ENCODE data around the gene GRIK1.
"Not testable (repeated sequence)": the region's sequence is repeated elsewhere in the genome, so short reads cannot be mapped to it uniquely, and the experiment has no call there.

GRIK1 gene

GRCh38 chr21:29939924-29940275, at the start of gene GRIK1:
Gene GRIK1 (minus strand): TSS chr21:29939996.
- Histone ChIP-seq H3K9me3 (ENCODE audit: control insufficient read depth in 5 of 5, low read length in 5 of 5) (no peaks in the 10 kb centered on the region), H3K9ac (ENCODE audit: low read length in 5 of 5) (no peak within 1 kb of the TSS), H3K27ac (ENCODE audit: low read depth, low read length) (no peak within 1 kb of the TSS), H3K4me1 (ENCODE audit: control insufficient read depth in 5 of 5, insufficient read depth in 5 of 5, low read length in 5 of 5) (peaks cover 0 to 15% (median 12%) of the 10 kb centered on the region in 5 donors), H3K27me3 (ENCODE audit: control insufficient read depth in 5 of 5, insufficient read depth in 4 of 5, low read length in 5 of 5) (peaks cover 17 to 25% (median 24%) of the 10 kb centered on the region in 5 donors), H3K36me3 (ENCODE audit: control insufficient read depth in 5 of 5, insufficient read depth in 5 of 5, low read length in 5 of 5) (no peaks in the 10 kb centered on the region), H3K4me3 (ENCODE audit: low read depth in 1 of 5, low read length in 5 of 5) (peak within 1 kb of the TSS; percentile 10 to 57 (median 42))

- Histone ChIP-seq H3K27me3 (ENCODE audit: control insufficient read depth in 5 of 5, insufficient read depth in 4 of 5, low read length in 5 of 5) (no peaks in the 10 kb centered on the region), H3K9me3 (ENCODE audit: control insufficient read depth in 5 of 5, low read length in 5 of 5) (peaks cover 0 to 12% (median 10%) of the 10 kb centered on the region in 5 donors), H3K9ac (ENCODE audit: low read length in 5 of 5) (no peak overlapping the region), H3K4me1 (ENCODE audit: control insufficient read depth in 5 of 5, insufficient read depth in 5 of 5, low read length in 5 of 5) (no peaks in the 10 kb centered on the region), H3K27ac (ENCODE audit: low read depth, low read length) (no peak overlapping the region), H3K36me3 (ENCODE audit: control insufficient read depth in 5 of 5, insufficient read depth in 5 of 5, low read length in 5 of 5) (no peaks in the 10 kb centered on the region), H3K4me3 (ENCODE audit: low read depth in 1 of 5, low read length in 5 of 5) (no peak overlapping the region)
These were observed 48.0 kb upstream of the GRIK1 start for GRCh38 chr21:29987762-29988161.

GRCh38 chr21:29985866-29986265, 46.1 kb upstream of the GRIK1 start:
- no peaks in the 10 kb centered on the region for H3K27me3 ChIP-seq (ENCODE audit: control insufficient read depth in 5 of 5, insufficient read depth in 4 of 5, low read length in 5 of 5)
- H3K4me3 ChIP-seq (ENCODE audit: low read depth in 1 of 5, low read length in 5 of 5): no peak overlapping the region
- peaks cover 0 to 12% (median 10%) of the 10 kb centered on the region in 5 donors for H3K9me3 ChIP-seq (ENCODE audit: control insufficient read depth in 5 of 5, low read length in 5 of 5)
- H3K9ac ChIP-seq (ENCODE audit: low read length in 5 of 5): no peak overlapping the region
- H3K36me3 ChIP-seq (ENCODE audit: control insufficient read depth in 5 of 5, insufficient read depth in 5 of 5, low read length in 5 of 5): no peaks in the 10 kb centered on the region
- H3K27ac ChIP-seq (ENCODE audit: low read depth, low read length): no peak overlapping the region
- no peaks in the 10 kb centered on the region for H3K4me1 ChIP-seq (ENCODE audit: control insufficient read depth in 5 of 5, insufficient read depth in 5 of 5, low read length in 5 of 5)

GRCh38 chr21:29979043-29979442, 39.2 kb upstream of the GRIK1 start:
- Histone ChIP-seq H3K27ac (ENCODE audit: low read depth, low read length) (no peak overlapping the region), H3K9me3 (ENCODE audit: control insufficient read depth in 5 of 5, low read length in 5 of 5) (no peaks in the 10 kb centered on the region), H3K9ac (ENCODE audit: low read length in 5 of 5) (no peak overlapping the region), H3K36me3 (ENCODE audit: control insufficient read depth in 5 of 5, insufficient read depth in 5 of 5, low read length in 5 of 5) (no peaks in the 10 kb centered on the region), H3K4me3 (ENCODE audit: low read depth in 1 of 5, low read length in 5 of 5) (no peak overlapping the region), H3K4me1 (ENCODE audit: control insufficient read depth in 5 of 5, insufficient read depth in 5 of 5, low read length in 5 of 5) (no peaks in the 10 kb centered on the region), H3K27me3 (ENCODE audit: control insufficient read depth in 5 of 5, insufficient read depth in 4 of 5, low read length in 5 of 5) (no peaks in the 10 kb centered on the region)

GRCh38 chr21:29975776-29976175, 36.0 kb upstream of the GRIK1 start:
- H3K4me3 ChIP-seq (ENCODE audit: low read depth in 1 of 5, low read length in 5 of 5): no peak overlapping the region
- no peaks in the 10 kb centered on the region for H3K9me3 ChIP-seq (ENCODE audit: control insufficient read depth in 5 of 5, low read length in 5 of 5)
- H3K27me3 ChIP-seq (ENCODE audit: control insufficient read depth in 5 of 5, insufficient read depth in 4 of 5, low read length in 5 of 5): no peaks in the 10 kb centered on the region
- H3K9ac ChIP-seq (ENCODE audit: low read length in 5 of 5): no peak overlapping the region
- no peaks in the 10 kb centered on the region for H3K36me3 ChIP-seq (ENCODE audit: control insufficient read depth in 5 of 5, insufficient read depth in 5 of 5, low read length in 5 of 5)
- H3K27ac ChIP-seq (ENCODE audit: low read depth, low read length): no peak overlapping the region
- no peaks in the 10 kb centered on the region for H3K4me1 ChIP-seq (ENCODE audit: control insufficient read depth in 5 of 5, insufficient read depth in 5 of 5, low read length in 5 of 5)

- H3K4me1 ChIP-seq (ENCODE audit: control insufficient read depth in 5 of 5, insufficient read depth in 5 of 5, low read length in 5 of 5): no peaks in the 10 kb centered on the region
- no peaks in the 10 kb centered on the region for H3K27me3 ChIP-seq (ENCODE audit: control insufficient read depth in 5 of 5, insufficient read depth in 4 of 5, low read length in 5 of 5)
These were observed 33.5 kb upstream of the GRIK1 start for GRCh38 chr21:29973258-29973657.

GRCh38 chr21:29961291-29962027, 21.7 kb upstream of the GRIK1 start:
- peak overlapping the region in 1 of 5 donors; percentile 11 for H3K4me3 ChIP-seq (ENCODE audit: low read depth in 1 of 5, low read length in 5 of 5)
- peaks cover 0 to 3% (median 0%) of the 10 kb centered on the region in 5 donors for H3K4me1 ChIP-seq (ENCODE audit: control insufficient read depth in 5 of 5, insufficient read depth in 5 of 5, low read length in 5 of 5)
- no peaks in the 10 kb centered on the region for H3K36me3 ChIP-seq (ENCODE audit: control insufficient read depth in 5 of 5, insufficient read depth in 5 of 5, low read length in 5 of 5)
- H3K27me3 ChIP-seq (ENCODE audit: control insufficient read depth in 5 of 5, insufficient read depth in 4 of 5, low read length in 5 of 5): peaks cover 0 to 3% (median 0%) of the 10 kb centered on the region in 5 donors
- H3K27ac ChIP-seq (ENCODE audit: low read depth, low read length): no peak overlapping the region
- no peak overlapping the region for H3K9ac ChIP-seq (ENCODE audit: low read length in 5 of 5)
- no peaks in the 10 kb centered on the region for H3K9me3 ChIP-seq (ENCODE audit: control insufficient read depth in 5 of 5, low read length in 5 of 5)

More at GRCh38 chr21:29973258-29973657, 33.5 kb upstream of the GRIK1 start:
- H3K36me3 ChIP-seq (ENCODE audit: control insufficient read depth in 5 of 5, insufficient read depth in 5 of 5, low read length in 5 of 5): no peaks in the 10 kb centered on the region
- no peak overlapping the region for H3K27ac ChIP-seq (ENCODE audit: low read depth, low read length)
- H3K9me3 ChIP-seq (ENCODE audit: control insufficient read depth in 5 of 5, low read length in 5 of 5): no peaks in the 10 kb centered on the region
- H3K4me3 ChIP-seq (ENCODE audit: low read depth in 1 of 5, low read length in 5 of 5): no peak overlapping the region
- H3K9ac ChIP-seq (ENCODE audit: low read length in 5 of 5): no peak overlapping the region

GRCh38 chr21:29958551-29958950, 18.8 kb upstream of the GRIK1 start:
- H3K9me3 ChIP-seq (ENCODE audit: control insufficient read depth in 5 of 5, low read length in 5 of 5): no peaks in the 10 kb centered on the region
- H3K4me1 ChIP-seq (ENCODE audit: control insufficient read depth in 5 of 5, insufficient read depth in 5 of 5, low read length in 5 of 5): peaks cover 0 to 3% (median 0%) of the 10 kb centered on the region in 5 donors
- H3K9ac ChIP-seq (ENCODE audit: low read length in 5 of 5): no peak overlapping the region
- peaks cover 0 to 3% (median 0%) of the 10 kb centered on the region in 5 donors for H3K27me3 ChIP-seq (ENCODE audit: control insufficient read depth in 5 of 5, insufficient read depth in 4 of 5, low read length in 5 of 5)
- H3K4me3 ChIP-seq (ENCODE audit: low read depth in 1 of 5, low read length in 5 of 5): no peak overlapping the region
- no peak overlapping the region for H3K27ac ChIP-seq (ENCODE audit: low read depth, low read length)
- H3K36me3 ChIP-seq (ENCODE audit: control insufficient read depth in 5 of 5, insufficient read depth in 5 of 5, low read length in 5 of 5): no peaks in the 10 kb centered on the region

GRCh38 chr21:29958035-29958434, 18.2 kb upstream of the GRIK1 start:
- not testable (repeated sequence) for H3K27me3 ChIP-seq (ENCODE audit: control insufficient read depth in 5 of 5, insufficient read depth in 4 of 5, low read length in 5 of 5); H3K36me3 ChIP-seq (ENCODE audit: control insufficient read depth in 5 of 5, insufficient read depth in 5 of 5, low read length in 5 of 5); H3K4me3 ChIP-seq (ENCODE audit: low read depth in 1 of 5, low read length in 5 of 5); H3K27ac ChIP-seq (ENCODE audit: low read depth, low read length); H3K4me1 ChIP-seq (ENCODE audit: control insufficient read depth in 5 of 5, insufficient read depth in 5 of 5, low read length in 5 of 5); H3K9ac ChIP-seq (ENCODE audit: low read length in 5 of 5); H3K9me3 ChIP-seq (ENCODE audit: control insufficient read depth in 5 of 5, low read length in 5 of 5)

- Histone ChIP-seq H3K27ac (ENCODE audit: low read depth, low read length) (no peak overlapping the region), H3K36me3 (ENCODE audit: control insufficient read depth in 5 of 5, insufficient read depth in 5 of 5, low read length in 5 of 5) (no peaks in the 10 kb centered on the region), H3K4me1 (ENCODE audit: control insufficient read depth in 5 of 5, insufficient read depth in 5 of 5, low read length in 5 of 5) (no peaks in the 10 kb centered on the region), H3K27me3 (ENCODE audit: control insufficient read depth in 5 of 5, insufficient read depth in 4 of 5, low read length in 5 of 5) (no peaks in the 10 kb centered on the region), H3K9ac (ENCODE audit: low read length in 5 of 5) (no peak overlapping the region), H3K4me3 (ENCODE audit: low read depth in 1 of 5, low read length in 5 of 5) (no peak overlapping the region), H3K9me3 (ENCODE audit: control insufficient read depth in 5 of 5, low read length in 5 of 5) (no peaks in the 10 kb centered on the region)
These were observed 13.9 kb upstream of the GRIK1 start for GRCh38 chr21:29953690-29954089.

All from subcutaneous abdominal adipose tissue (tissue), 5 donors.